SK-N-DZ (cell line): ENCODE measurements around the gene GNAQ.

Experiments
- DNase-seq: peaks from one replicate; pipeline ENCODE4 v3.0.0-alpha.2; 2015; ENCODE audit warnings: low spot score

Gene GNAQ

DNA sequence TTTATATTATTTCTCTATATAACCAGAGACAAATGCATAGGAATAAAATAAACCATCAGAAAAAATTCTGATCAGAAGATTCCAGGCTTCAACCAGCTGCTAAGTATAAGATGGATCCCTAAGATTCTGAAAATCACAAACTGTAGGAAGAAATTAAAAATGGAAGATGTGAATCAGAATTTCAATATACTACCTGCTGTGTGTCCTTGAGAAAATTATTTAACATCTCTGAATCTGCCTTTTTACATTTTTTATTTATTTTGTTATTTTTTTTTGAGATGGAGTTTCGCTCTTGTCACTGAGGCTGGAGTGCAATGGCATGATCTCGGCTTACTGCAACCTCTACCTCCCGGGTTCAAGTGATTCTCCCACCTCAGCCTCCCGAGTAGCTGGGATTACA, 187.2 kb downstream of the GNAQ start:
- no peak for DNase-seq

DNA sequence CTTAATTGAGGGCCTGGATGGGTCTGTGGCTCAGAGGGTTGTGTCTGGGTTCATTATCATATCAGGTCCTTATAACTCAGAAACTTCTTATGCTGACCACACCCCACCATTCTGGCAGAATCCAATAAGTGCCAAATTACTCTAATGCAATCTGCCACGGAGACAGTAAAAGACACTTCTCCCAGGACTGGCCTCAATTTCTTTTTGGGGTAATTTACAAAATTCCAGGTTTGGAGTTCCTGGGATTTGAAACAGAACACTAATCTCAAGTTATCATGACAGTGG, 187.8 kb downstream of the GNAQ start:
- peak; percentile 24 for DNase-seq

DNA sequence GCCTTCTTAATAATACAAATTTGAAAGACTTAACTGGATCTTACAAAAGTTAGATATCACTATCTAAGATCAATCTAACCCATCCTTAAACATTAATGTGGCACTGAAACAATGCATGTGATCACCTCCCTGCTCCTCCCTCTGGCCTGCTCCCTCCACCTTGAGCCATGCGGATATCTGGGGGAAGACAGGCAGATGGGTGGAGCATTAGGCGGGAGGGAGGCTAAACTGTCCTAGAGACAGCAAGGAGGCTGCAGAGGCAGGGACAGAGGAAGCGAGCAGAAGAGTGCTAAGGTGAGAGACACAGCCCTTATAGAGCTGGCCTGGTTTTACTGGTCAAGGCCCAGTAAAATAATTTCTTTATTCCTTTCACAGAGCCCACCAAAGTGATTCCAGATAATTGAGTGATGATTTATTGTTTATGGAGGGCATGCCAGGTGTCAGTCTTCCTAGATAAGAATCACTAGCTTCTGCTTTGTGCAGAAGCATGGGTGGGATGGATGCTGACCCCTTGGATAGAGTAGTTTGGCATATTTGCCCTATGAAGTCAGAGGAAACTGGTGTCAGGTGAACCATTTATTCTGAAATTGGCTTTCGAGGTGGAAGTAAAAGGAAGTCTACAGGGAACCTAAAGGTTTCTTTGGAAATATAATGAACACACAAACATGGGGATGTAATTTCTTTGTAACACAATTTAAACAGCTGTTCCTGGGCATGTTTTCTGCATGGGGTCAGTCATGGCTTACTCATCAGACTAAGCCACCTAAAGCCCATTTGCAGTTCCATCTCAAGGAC, 188.3 kb downstream of the GNAQ start:
- DNase-seq, result peak; percentile 42

DNA sequence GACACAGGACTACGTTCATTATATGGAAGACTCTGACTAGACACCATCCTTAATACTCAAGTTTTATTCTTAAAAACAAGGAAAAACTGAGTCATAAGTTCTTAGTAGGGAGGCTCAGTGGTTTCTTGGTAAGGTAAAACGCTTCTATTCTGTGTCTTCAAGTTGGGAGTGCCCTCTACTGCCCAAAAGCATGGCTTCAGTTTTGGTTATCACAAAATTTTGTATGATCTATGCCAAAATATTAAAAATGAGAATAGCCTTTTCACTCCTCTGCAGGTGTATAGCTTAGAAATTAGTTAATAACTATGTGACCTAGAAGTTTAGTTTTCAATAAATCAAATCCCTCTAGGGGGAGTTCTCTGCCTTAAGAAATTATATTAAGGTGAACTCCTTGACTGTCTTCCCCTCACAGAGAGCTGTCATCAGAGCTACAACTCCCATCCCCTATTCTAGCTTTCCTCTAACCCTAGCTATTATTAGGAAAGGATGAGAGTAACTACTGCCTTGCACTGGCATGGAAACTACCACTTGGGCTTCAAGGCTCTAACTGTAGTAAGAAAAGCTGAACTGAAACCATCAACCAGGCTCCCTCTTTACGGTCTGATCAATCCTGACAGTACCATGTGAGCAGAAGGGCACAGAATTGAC, 189.7 kb downstream of the GNAQ start:
- no peak for DNase-seq

DNA sequence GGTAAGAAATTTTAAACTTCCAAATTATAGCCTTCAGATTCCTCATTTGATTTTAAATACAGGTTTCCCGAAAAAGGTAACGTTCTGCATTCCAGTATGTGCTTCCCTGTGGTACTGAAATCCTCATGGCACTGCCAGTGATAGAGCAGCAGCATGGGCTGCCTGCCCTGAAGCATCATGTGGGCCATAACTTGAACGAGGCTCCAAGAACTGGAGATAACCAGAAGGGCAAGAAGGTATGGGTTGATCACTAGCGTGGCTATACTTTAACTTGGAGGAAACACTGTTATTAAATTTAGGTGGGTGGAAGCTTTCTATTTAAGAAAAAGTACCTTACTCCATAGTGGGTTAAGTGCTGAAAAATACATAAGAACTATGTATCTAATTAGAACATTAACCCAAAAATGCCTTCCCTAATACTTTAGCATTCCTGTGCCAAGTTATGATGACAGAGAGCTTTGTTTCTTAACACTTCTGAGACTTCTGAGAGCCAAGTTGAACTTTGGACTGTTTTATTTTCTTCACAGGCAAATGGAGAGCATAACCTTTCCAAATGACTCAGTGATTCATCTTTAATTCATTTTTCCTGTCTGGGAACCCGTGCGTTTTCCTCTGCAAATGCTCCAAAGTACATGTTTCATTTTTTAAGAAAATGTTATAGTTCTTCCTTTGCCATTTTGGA, 192.0 kb downstream of the GNAQ start:
- no peak for DNase-seq

DNA sequence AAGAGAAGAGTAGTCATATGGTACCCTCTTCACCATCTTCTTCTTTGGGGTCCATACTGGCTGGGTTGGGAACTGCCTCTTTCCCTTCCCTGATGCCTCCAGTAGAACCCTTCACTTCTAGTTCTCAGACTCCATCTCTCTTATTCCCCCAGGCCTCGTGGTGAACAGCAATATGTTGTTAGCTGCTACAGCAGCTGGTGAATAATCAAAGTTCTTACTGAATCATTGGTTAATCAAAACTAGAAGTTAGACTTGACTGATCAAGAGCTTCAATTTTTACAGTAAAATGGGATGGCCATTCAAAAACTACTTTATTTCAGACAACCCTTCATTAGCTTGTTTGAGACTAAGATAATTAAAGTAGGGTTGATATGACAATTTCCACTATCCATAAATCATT, 192.6 kb downstream of the GNAQ start:
- DNase-seq, result no peak

DNA sequence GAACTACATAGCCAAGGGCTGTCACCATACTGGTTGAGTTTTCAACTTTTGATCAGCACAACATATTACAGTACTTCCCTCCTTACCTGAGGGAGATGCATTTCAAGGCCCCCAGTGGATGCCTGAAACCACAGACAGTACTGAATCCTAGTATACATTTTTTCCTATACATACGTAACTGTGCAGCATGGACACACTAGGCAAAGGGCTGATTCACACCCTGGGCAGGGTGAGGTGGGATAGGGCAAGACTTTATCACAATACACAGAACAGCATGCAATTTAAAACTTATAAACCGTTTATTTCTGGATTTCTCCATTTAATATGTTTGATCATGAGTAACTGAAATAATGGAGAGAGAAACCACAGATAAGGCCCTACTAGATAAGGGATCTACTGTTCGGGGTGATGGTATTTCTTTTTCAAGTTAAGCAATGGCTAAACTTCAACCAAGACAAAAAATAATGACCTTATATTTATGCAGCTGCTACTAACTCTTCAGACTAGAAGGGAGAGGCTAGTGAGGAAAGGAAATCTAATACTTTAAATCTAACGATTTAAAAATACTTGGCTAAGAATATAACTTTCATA, 196.6 kb downstream of the GNAQ start:
- DNase-seq, result no peak

DNA sequence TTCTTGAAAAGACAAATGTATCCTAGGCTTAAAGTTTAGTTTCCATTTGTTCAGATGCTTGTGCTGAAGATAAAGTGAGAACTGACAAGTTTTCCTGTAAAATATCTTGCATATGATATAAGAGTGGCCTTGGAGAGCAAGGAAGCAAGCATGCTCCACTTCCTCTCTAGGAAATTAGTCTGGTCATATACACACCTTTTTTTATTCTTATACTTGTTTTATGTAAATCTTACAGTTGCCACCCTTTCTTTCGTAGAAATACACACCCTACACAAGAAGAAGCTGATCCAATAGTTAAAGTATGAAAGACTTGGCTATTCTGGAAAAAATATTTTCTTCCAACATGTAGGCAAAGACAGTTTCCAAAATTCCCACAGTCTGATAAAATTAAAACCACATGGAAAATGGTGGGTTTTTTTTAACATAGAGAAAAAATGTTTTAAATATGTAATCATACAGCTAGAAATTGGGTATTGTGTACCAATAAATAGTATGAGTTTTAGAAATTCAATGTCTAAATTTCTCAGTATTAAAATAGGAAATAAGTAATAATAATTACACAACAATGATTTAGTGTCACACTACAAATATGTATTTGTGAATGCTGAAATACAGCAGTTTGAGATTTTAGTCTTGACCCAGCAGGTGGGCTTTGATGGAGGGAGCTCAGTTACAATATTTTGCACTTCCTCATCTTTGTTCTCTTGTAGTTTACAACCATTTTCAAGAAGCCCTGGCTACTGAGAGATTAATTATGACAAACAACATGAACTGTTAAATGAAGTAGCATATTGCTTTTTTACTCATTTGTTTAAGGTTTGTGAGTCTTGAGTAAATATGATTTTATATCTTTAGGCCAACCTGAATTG, 197.8 kb downstream of the GNAQ start:
- DNase-seq, result no peak

DNA sequence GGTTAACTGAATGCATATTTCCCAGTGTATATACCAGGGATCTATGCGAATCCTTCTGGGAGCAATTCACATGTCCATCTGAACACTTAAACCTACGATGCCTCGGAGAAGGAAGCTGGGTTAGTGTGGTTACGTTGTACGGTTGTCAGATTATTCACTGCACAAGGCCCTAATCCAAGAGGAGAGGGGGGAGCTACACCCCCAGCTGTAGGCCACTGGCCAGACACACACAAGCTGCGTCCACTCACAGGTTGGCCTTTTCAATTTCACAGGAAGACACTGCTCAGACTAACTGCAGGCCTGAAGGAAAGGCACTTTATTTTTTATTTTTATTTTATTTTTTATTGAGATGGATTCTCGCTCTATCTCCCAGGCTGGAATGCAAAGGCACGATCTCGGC, 199.0 kb downstream of the GNAQ start:
- DNase-seq, result no peak

DNA sequence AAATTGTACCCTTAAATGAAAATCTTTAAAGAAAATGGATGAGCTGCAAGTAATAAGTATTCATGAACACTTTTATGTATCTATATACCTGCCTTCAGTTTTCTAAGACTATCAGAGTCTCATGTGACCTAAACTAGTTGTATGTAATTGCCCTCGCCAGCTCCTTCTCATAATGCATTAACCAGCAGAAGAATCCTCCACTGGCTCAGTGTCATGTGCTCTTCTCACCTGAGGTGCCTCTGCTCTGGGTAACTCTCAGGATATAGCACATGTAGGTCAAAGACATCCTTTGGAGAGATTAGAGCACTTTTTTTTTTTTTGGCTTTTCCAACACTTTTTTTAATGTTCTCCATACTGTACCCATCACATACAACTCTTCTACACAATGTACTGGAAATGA, 199.8 kb downstream of the GNAQ start:
- no peak for DNase-seq

DNA sequence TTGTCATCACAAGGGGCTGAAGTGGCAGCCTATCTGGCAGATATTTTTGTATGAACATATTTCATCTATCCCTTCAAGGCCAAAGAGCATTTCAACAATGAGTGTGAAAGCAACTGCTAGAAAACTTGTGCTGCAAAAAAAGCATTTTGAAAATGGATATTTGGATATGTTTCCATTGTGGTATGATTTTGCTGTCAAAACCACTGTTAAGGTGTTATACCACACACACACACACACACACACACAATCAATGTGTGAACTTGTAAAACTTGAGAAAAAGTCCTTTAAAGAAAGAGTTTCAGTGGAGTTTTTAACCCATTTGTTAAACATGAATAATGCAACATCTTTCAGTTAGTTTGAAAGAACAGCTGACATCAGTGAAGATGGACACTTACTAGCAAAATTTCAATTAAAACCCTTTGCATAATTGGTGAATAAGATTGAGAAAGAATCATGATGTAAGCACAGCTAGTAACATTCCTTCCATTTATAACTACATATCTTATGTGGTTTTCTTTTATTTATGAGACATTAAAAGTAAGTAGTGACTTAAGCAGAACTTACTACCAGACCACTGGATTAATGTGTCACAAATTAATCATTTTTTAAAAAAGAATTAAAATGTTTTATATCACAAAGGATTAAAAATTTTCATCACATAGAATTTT, 200.9 kb downstream of the GNAQ start:
- no peak for DNase-seq

DNA sequence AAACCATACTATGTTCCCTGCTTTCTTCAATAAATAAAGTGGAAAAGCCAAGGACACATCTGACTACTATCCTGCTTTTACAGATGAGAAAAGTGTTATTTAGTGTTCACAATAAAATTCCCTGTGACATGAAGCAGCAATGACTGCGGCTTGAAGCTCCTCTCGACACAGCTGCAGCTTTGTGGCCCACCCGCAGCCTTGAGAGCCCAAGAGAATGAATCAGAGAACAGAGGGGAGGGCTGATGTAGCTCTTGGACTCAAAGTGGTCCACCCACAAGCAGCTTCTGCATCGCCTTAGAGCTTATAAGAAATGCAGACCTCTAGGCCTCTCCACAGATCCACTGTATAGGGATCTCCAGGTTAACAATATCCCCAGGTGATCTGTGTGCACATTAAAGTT, 202.2 kb downstream of the GNAQ start:
- no peak for DNase-seq

DNA sequence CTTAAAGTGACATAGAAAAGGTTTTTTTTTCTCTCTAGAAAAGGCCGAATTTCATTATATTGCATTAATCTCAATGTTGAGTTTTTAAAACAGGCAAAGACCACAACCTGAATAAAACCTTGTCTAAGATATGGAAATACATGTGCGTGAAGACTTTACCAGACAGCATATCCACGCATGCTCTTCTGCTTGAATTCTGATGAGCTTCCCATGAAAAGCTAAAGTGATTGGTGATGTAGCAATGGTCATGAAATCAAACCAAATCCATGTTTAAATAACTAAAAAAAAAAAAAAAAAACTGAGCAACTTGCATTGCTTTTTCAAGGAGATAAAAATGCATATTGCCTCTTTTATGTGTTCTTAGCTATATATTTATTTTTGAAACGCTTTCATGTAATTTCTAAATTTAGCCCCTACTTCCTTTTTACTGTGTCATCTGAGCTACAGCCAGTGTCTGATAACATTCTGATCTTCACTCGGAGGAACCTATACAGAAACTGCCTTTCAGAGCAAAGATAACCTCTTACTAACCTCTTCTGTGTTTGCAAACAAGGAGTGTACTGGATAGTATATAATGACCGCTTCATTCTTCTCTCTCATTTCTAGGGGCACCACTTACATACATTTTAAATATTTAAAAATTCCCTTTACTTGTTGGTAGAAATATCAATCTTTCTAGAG, 204.4 kb downstream of the GNAQ start:
- DNase-seq, result no peak

DNA sequence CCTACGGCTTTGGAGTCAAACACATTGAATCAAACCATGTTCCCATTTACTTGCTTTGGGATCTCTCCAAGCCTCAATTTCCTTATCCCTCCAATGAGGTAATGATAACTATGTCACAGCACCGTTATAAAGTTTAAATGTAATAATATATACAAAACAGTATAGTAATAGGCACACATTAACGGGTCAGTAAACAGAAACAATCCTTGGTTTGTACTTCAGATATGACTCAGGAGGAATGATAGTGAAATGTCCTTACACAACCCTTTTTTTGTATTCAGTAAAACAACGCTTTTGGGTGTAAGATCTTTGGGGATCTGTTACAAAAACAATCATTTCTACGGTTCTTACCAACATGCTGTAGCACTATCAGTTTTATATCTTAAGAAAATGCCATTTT, 205.0 kb downstream of the GNAQ start:
- no peak for DNase-seq

DNA sequence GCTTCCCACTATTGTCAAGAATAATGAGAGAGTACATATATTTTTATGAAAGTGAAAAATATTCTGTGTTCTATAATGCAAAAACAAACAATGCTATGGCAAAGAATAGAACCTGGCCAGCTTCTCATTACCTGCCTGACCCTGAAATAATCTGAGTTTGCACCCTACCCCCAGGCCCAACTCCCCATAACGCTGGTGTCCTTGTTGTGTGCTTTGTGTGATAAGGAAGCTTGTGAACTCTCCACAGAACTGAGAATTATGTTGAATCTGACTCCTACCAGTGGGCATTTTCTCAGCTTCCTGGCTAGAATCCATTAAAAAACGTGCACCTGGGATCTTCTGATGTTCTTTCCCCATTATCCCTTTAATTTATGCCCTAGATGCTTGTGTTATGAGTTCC, 205.5 kb downstream of the GNAQ start:
- no peak for DNase-seq

DNA sequence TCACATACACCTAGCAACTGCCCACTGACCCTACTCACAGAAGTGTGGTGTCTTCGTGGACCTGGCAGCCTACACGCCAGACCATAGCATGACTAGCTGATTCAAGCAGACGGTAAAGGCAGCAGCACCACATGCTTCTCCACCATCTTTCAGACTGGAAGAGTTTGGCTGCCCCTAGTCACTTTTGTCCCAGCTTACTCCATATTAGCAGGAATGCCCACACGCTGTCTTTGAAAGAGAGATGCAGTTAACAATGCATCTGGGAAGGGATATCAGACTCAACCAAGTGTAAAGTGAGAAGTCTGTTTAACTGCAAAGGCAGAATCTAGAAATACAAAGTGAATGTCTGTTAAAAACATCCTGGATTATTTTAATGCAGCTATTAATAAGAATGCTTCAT, 206.2 kb downstream of the GNAQ start:
- no peak for DNase-seq

DNA sequence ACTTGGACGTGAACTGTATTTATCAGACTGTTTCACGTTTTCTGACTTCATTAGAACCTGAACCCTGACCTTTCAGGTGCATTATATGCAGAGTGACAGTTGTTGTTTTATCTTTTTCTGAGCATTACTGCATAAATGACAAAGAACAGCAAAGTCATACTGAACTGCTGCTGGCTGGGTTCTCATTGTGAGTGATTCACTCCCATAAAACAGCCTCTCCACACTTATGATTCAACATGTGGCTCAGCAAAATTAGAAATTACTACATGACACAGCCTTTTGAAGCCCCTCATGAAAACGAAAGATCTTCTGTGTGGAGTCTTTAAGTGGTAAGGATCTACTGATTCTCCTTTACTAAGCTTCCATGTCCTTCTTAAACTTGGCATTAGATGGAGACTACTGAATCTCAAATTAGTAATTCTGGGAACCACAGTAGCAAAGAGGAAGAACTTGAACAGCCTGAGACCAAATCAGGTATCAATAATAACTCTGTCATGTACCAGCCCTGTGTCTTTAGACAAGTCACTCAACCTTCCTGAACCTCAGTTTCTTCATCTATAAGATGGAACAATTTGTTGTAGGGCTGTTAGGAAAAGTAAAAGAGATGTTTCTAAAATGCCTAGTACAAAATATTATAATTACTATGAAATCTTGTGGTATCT, 211.2 kb downstream of the GNAQ start:
- no peak for DNase-seq

DNA sequence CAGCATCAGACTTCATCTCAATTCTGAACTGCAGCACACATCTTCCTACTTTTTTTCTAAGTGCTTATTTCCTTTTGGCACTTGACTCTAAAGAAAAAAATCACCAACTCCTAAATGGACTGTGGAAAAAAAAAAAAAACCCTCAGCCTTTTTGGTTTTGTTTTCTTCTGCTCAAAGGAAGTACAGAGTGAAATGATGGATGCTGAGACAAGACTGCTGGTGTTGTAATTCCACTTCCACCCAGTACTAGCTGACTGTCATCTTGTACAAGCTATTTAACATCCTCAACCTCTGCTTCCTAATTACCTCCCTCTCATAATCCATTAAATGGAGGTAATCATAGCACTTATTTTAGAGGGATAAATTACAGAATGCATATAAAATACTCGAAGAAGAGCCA, 212.0 kb downstream of the GNAQ start:
- DNase-seq, result no peak

DNA sequence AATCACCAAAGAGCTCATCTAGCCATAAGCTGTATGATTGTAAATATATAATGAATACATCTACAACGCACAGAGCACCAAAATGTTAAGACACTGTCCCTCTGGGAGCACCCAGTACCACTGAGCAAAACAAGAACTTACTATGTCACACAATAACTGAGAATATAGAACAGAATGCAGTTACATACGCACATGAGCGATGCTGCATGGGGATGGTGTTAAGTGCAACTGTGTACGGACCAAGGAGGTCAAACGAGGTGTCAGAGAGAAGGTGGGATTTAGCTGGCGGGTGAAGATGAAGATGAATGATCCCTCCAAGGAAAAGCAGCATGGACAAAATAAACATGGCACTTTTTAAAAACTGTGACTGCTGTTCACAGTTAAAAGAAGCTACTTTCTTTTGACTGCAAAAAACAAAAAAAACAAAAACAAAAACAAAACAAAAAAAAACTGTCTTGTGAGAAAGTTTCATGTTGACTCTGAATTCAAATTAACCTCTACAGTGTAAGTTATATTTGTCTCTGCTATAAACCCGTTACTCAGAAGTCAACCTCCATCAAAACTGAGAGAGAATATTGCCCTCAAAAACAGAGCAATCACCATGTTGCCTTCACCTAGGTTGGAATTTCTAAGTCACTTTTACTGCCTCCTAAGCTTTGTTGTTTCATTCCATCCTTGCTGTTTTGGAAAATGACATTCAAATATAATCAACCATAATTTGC, 213.9 kb downstream of the GNAQ start:
- DNase-seq, result no peak
